NT2/D1 (cell line): ENCODE data around the gene NOTO.

Experiments
- SUZ12 ChIP-seq: IDR thresholded peaks from 2 replicates; pipeline ENCODE4 v1.6.1; 2011; ENCODE audit not compliant: insufficient read length, insufficient read depth; ENCODE audit errors: extremely low read depth
- YY1 ChIP-seq: IDR thresholded peaks from 2 replicates; pipeline ENCODE4 v1.6.1; 2011; ENCODE audit not compliant: insufficient read length, insufficient read depth

GRCh38 chr2:73257425-73258125, 55.2 kb downstream of the NOTO start:
- TF ChIP-seq YY1 (no peak), SUZ12 (no peak)
